ENCODE measurements around the gene PLA2G2D. TPM values are rescaled to one million over a fixed set of nuclear protein-coding genes. Genes with fewer than 3 reads are reported as not detected.

The PLA2G2D gene
- total and polyA plus RNA-seq, 9 of the 15 experiments (the other 6 are each of a cell fraction or from before 2014, with no cell fraction given): not detected

DNA sequence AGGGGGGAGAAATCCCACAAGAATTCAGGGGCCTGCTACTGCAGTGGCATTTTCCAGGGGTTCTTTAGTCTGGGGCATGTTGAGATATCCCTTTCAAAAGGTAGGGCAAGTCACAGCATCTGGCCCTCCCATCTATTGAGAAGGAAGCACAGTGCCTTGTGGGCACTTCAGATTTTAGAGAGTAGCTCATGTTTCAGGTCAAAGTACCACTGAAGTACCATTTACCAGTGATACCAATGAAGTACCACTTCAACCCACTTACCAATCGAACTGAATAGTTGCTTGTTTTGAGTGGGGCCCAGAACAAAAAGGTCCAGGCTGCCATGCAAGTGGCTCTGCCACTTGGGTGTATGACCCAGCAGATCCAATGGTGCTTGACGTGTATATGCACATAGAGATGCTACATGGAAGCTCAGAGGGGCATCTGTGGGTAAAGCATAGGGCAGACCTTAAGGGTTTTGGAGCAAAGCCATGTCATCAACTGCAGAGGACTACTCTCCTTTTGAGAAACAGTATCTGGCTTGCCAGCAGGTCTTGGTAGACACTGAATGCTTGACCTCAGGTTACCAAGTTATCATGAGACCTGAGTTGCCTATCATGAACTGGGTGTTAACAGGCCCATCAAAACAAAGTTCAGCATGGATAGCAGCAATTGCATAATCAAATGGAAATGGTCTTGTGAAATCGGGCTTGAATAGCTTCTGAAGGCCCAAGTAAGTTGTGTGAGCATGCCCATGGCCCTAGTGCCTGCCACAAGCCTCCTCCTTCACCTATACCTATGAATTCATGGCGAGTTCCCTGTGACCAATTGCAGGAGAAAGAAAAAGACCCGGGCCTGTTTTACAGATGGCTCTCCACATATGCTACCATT, 23.5 kb downstream of the PLA2G2D start:
- FAIRE-seq (no peak), ATAC-seq (no peak), DNase-seq (ENCODE audit: extremely low read depth in 1 of 4, low spot score in 3 of 4) (no peak)
- WGBS (ENCODE audit: insufficient coverage, low coverage, missing lambda C conversion rate): 0% methylated on average over 5 of the region's 5 CpGs
- Histone ChIP-seq H3K27me3 (ENCODE audit: control insufficient read depth in 2 of 2, insufficient read depth in 2 of 2, low read length in 2 of 2) (peaks cover 5 to 23% of the 10 kb centered on the region in 2 experiments; a peak in 4 of 5 replicates), H3K36me3 (ENCODE audit: control insufficient read depth, insufficient read depth, low read length) (no peaks in the 10 kb centered on the region), H2AFZ (ENCODE audit: low read depth, low read length) (no peak overlapping the region), H3K79me2 (ENCODE audit: control insufficient read depth, insufficient read depth, low read length) (no peaks in the 10 kb centered on the region), H3K4me1 (replicated peaks in 1 of 2; ENCODE audit: control insufficient read depth in 2 of 2, insufficient read depth in 2 of 2, low read length in 2 of 2) (no peaks in the 10 kb centered on the region), H3K27ac (ENCODE audit: extremely low read depth, low read depth, low read length) (no peak overlapping the region), H3K4me3 (no peak overlapping the region), H4K20me1 (replicated peaks; ENCODE audit: control insufficient read depth, insufficient read depth, low read length) (no peaks in the 10 kb centered on the region), H3K9me1 (ENCODE audit: control insufficient read depth, insufficient read depth, low read length) (no peaks in the 10 kb centered on the region), H3K4me2 (ENCODE audit: insufficient read depth, low read length) (no peak overlapping the region), H3K9ac (ENCODE audit: insufficient read depth in 1 of 2, low read depth in 2 of 2, low read length in 2 of 2) (no peak overlapping the region), H3K9me3 (replicated peaks; ENCODE audit: control insufficient read depth, insufficient read depth, low read depth, low read length) (no peaks in the 10 kb centered on the region)
- no TSS peak for BruUV-seq (replicated peaks)
- in situ Hi-C loops (cut with MboI) (no loop called here), intact Hi-C loops (cut with micrococcal nuclease) (no loop called here)
- ChIA-PET CTCF (ENCODE audit: low intra/inter-chr PET ratio) (no interaction called here), POLR2A (no interaction called here)
- TF ChIP-seq BRD4 (IDR thresholded peaks at IDR 0.05) (no peak), MCM7 (IDR thresholded peaks at IDR 0.05) (no peak), CEBPB (tag; IDR thresholded peaks at IDR 0.05) (peak; percentile 24; the same call in 1 of the 2 replicates), SAFB2 (IDR thresholded peaks at IDR 0.05; ENCODE audit: borderline replicate concordance, low read depth, low read length, severe bottlenecking) (no peak), SMAD4 (CRISPR knock-in tag; conservative IDR thresholded peaks at IDR 0.05) (no peak), ZC3H4 (CRISPR knock-in tag; IDR thresholded peaks at IDR 0.05; ENCODE audit: borderline replicate concordance) (no peak), CEBPG (CRISPR knock-in tag; IDR thresholded peaks at IDR 0.05) (no peak), CEBPG (tag; conservative IDR thresholded peaks at IDR 0.05 in 1 of 2, IDR thresholded peaks at IDR 0.05 in 1 of 2) (peak; percentile 10 to 48; a peak in 1 of 4 replicates)
- TF ChIP-seq, protein P1, sequence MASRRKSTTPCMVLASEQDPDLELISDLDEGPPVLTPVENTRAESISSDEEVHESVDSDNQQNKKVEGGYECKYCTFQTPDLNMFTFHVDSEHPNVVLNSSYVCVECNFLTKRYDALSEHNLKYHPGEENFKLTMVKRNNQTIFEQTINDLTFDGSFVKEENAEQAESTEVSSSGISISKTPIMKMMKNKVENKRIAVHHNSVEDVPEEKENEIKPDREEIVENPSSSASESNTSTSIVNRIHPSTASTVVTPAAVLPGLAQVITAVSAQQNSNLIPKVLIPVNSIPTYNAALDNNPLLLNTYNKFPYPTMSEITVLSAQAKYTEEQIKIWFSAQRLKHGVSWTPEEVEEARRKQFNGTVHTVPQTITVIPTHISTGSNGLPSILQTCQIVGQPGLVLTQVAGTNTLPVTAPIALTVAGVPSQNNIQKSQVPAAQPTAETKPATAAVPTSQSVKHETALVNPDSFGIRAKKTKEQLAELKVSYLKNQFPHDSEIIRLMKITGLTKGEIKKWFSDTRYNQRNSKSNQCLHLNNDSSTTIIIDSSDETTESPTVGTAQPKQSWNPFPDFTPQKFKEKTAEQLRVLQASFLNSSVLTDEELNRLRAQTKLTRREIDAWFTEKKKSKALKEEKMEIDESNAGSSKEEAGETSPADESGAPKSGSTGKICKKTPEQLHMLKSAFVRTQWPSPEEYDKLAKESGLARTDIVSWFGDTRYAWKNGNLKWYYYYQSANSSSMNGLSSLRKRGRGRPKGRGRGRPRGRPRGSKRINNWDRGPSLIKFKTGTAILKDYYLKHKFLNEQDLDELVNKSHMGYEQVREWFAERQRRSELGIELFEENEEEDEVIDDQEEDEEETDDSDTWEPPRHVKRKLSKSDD (conservative IDR thresholded peaks at IDR 0.05; ENCODE audit: low read length): no peak
- TF ChIP-seq, protein P2, sequence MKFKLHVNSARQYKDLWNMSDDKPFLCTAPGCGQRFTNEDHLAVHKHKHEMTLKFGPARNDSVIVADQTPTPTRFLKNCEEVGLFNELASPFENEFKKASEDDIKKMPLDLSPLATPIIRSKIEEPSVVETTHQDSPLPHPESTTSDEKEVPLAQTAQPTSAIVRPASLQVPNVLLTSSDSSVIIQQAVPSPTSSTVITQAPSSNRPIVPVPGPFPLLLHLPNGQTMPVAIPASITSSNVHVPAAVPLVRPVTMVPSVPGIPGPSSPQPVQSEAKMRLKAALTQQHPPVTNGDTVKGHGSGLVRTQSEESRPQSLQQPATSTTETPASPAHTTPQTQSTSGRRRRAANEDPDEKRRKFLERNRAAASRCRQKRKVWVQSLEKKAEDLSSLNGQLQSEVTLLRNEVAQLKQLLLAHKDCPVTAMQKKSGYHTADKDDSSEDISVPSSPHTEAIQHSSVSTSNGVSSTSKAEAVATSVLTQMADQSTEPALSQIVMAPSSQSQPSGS (CRISPR knock-in tag; IDR thresholded peaks at IDR 0.05): no peak
- TF ChIP-seq, protein P3, sequence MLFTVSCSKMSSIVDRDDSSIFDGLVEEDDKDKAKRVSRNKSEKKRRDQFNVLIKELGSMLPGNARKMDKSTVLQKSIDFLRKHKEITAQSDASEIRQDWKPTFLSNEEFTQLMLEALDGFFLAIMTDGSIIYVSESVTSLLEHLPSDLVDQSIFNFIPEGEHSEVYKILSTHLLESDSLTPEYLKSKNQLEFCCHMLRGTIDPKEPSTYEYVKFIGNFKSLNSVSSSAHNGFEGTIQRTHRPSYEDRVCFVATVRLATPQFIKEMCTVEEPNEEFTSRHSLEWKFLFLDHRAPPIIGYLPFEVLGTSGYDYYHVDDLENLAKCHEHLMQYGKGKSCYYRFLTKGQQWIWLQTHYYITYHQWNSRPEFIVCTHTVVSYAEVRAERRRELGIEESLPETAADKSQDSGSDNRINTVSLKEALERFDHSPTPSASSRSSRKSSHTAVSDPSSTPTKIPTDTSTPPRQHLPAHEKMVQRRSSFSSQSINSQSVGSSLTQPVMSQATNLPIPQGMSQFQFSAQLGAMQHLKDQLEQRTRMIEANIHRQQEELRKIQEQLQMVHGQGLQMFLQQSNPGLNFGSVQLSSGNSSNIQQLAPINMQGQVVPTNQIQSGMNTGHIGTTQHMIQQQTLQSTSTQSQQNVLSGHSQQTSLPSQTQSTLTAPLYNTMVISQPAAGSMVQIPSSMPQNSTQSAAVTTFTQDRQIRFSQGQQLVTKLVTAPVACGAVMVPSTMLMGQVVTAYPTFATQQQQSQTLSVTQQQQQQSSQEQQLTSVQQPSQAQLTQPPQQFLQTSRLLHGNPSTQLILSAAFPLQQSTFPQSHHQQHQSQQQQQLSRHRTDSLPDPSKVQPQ (CRISPR knock-in tag; IDR thresholded peaks at IDR 0.05; ENCODE audit: borderline replicate concordance): no peak
